Loucy (cell line): Measurements from ENCODE around the gene SCYGR5.

Source experiments
- EZH2phosphoT487 ChIP-seq: fragments of 200-600 bp; IDR thresholded peaks from 2 replicates; pipeline ENCODE4 v1.6.1; 2018; ENCODE audit warnings: antibody characterized with exemption, mild to moderate bottlenecking, moderate library complexity, borderline replicate concordance
- TF ChIP-seq, protein P1 (sequence below): fragments of 200-600 bp; sonication (generic); conservative IDR thresholded peaks from 2 replicates; pipeline ENCODE4 v1.5.1; 2014; ENCODE audit warnings: mild to moderate bottlenecking, antibody characterized with exemption, low read length

GRCh38 chr2:227703961-227704360, 37.4 kb downstream of the SCYGR5 start:
- no peak for TF ChIP-seq EZH2phosphoT487
- TF ChIP-seq, protein P1, sequence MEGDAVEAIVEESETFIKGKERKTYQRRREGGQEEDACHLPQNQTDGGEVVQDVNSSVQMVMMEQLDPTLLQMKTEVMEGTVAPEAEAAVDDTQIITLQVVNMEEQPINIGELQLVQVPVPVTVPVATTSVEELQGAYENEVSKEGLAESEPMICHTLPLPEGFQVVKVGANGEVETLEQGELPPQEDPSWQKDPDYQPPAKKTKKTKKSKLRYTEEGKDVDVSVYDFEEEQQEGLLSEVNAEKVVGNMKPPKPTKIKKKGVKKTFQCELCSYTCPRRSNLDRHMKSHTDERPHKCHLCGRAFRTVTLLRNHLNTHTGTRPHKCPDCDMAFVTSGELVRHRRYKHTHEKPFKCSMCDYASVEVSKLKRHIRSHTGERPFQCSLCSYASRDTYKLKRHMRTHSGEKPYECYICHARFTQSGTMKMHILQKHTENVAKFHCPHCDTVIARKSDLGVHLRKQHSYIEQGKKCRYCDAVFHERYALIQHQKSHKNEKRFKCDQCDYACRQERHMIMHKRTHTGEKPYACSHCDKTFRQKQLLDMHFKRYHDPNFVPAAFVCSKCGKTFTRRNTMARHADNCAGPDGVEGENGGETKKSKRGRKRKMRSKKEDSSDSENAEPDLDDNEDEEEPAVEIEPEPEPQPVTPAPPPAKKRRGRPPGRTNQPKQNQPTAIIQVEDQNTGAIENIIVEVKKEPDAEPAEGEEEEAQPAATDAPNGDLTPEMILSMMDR: no peak
